ENCODE measurements around the gene NSRP1.

DNA sequence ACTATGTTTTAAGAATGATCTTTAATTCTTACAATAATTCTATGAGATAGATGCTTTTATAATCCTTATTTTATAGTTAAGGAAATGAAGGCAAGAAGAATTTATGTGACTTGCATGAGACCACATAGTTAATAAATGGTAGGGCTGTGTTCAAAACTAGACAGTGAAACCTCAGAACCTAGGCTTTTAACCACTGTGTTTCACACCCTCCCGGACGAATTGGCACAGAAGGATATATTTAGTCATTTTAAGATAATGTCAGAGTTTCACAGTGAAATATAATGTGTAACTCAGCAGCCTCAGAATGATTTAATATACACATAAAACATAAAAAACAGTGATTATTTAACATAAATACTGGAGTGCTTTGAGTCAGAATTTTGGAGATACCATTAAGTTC, 57.0 kb downstream of the NSRP1 start:
- TF ChIP-seq, protein P1, sequence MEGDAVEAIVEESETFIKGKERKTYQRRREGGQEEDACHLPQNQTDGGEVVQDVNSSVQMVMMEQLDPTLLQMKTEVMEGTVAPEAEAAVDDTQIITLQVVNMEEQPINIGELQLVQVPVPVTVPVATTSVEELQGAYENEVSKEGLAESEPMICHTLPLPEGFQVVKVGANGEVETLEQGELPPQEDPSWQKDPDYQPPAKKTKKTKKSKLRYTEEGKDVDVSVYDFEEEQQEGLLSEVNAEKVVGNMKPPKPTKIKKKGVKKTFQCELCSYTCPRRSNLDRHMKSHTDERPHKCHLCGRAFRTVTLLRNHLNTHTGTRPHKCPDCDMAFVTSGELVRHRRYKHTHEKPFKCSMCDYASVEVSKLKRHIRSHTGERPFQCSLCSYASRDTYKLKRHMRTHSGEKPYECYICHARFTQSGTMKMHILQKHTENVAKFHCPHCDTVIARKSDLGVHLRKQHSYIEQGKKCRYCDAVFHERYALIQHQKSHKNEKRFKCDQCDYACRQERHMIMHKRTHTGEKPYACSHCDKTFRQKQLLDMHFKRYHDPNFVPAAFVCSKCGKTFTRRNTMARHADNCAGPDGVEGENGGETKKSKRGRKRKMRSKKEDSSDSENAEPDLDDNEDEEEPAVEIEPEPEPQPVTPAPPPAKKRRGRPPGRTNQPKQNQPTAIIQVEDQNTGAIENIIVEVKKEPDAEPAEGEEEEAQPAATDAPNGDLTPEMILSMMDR (IDR thresholded peaks at IDR 0.05), result no peak
- no peak for TF ChIP-seq POLR2A (IDR thresholded peaks at IDR 0.05)
